Keratinocyte (primary cell): ENCODE results near the gene EXO5.

ENCODE experiments used
- CTCF ChIP-seq, 3 experiments: IDR thresholded peaks in 1 of 3; conservative IDR thresholded peaks in 1 of 3; optimal IDR thresholded peaks in 1 of 3; 2 replicates in 2 of 3; 3 replicates in 1 of 3; pipeline versions ENCODE3 to v1.5.1; 2011; ENCODE audit warnings: low read length in 3 of 3, mild to moderate bottlenecking in 3 of 3, moderate library complexity in 2 of 3, control low read depth in 1 of 3, inconsistent platforms in 1 of 3; ENCODE audit not compliant: insufficient read depth in 2 of 3; ENCODE audit errors: extremely low read depth in 1 of 3
- EZH2 ChIP-seq: IDR thresholded peaks from one replicate; pipeline ENCODE4 v1.6.1; 2012; ENCODE audit warnings: inconsistent platforms, mild to moderate bottlenecking, low read length, moderate library complexity

- TF ChIP-seq CTCF (optimal IDR thresholded peaks at IDR 0.05 in 1 of 3, IDR thresholded peaks at IDR 0.05 in 1 of 3, conservative IDR thresholded peaks at IDR 0.05 in 1 of 3; ENCODE audit: extremely low read depth in 1 of 3, insufficient read depth in 2 of 3, low read length in 3 of 3) (no peak), EZH2 (no peak)
Measured at GRCh38 chr1:40508375-40509341, at the start of gene EXO5.
